Activated B cell treated with CpG ODN at 0.5 μM for 24 hours (primary cell): Measurements from ENCODE around the gene GPR143. TPM values are rescaled to one million over a fixed set of nuclear protein-coding genes. Genes with fewer than 3 reads are reported as not detected.

Source experiments
- ATAC-seq: fragments of 200-7000 bp; cut with Tn5 transposase; one replicate; pipeline ENCODE4 v1.10.0; 2021; ENCODE audit warnings: low read depth, mild to moderate bottlenecking, moderate library complexity
- CTCF ChIA-PET: fragments of 350-600 bp; sonication (Branson Sonifier 250); formaldehyde crosslinking; loops from one replicate; lab custom pipeline; 2021; ENCODE audit warnings: antibody characterized with exemption; lab: Charles Lee
- POLR2A ChIA-PET: fragments of 350-600 bp; sonication (Branson Sonifier 250); formaldehyde crosslinking; loops from one replicate; lab custom pipeline; 2021; ENCODE audit warnings: antibody characterized with exemption; lab: Charles Lee
- DNase-seq: peaks from one replicate; pipeline ENCODE4 v3.0.0; 2022
- H3K27ac Mint-ChIP-seq: one replicate; pipeline ENCODE4 v1.8.0; 2020; ENCODE audit warnings: mixed read lengths
- H3K27me3 Mint-ChIP-seq: one replicate; pipeline ENCODE4 v1.8.0; 2021; ENCODE audit warnings: mixed read lengths
- H3K36me3 Mint-ChIP-seq: one replicate; pipeline ENCODE4 v1.8.0; 2021; ENCODE audit warnings: low read depth, mixed read lengths
- H3K4me1 Mint-ChIP-seq: one replicate; pipeline ENCODE4 v1.8.0; 2021; ENCODE audit warnings: mixed read lengths
- H3K4me3 Mint-ChIP-seq: one replicate; pipeline ENCODE4 v1.8.0; 2020; ENCODE audit warnings: mild to moderate bottlenecking, mixed read lengths
- H3K9me3 Mint-ChIP-seq: one replicate; pipeline ENCODE4 v1.8.0; 2020; ENCODE audit warnings: mixed read lengths
- CTCF ChIP-seq: fragments of 200-600 bp; IDR thresholded peaks from one replicate; pipeline ENCODE4 v1.8.0; 2022; ENCODE audit warnings: antibody characterized with exemption, mild to moderate bottlenecking
- intact Hi-C: fragments of 100-400 bp; cut with micrococcal nuclease; formaldehyde crosslinking; loops from one replicate; pipeline ENCODE4 v1.15.1; 2024
- total RNA-seq: library from RNA; stranded (reverse); gene quantifications from 2 replicates; pipeline ENCODE4 v1.2.3, GENCODE V29; 2022

Gene GPR143
- total RNA-seq, 1 donor from 2014 or later: not detected

GRCh38 chrX:9728261-9728660, 37.4 kb downstream of the GPR143 start:
- Mint-ChIP-seq H3K4me3 (no peak overlapping the region), H3K27me3 (no peaks in the 10 kb centered on the region), H3K4me1 (no peaks in the 10 kb centered on the region), H3K36me3 (peaks cover 1% of the 10 kb centered on the region), H3K9me3 (peaks cover 9% of the 10 kb centered on the region), H3K27ac (no peak overlapping the region)
- no peak for ATAC-seq
- ChIA-PET POLR2A (no interaction called here), CTCF (no interaction called here)
- no peak for TF ChIP-seq CTCF
- no peak for DNase-seq
- intact Hi-C loops: no loop called here

- ChIA-PET CTCF (no interaction called here), POLR2A (no interaction called here)
- H3K36me3 Mint-ChIP-seq: peaks cover 29% of the 10 kb centered on the region
- intact Hi-C loops: no loop called here
- H3K27ac Mint-ChIP-seq: no peak overlapping the region
- no peak for TF ChIP-seq CTCF
- H3K27me3 Mint-ChIP-seq: no peaks in the 10 kb centered on the region
- no peaks in the 10 kb centered on the region for H3K4me1 Mint-ChIP-seq
- H3K4me3 Mint-ChIP-seq: no peak overlapping the region
- no peak for ATAC-seq
- H3K9me3 Mint-ChIP-seq: peaks cover 18% of the 10 kb centered on the region
- no peak for DNase-seq
Measured at GRCh38 chrX:9724711-9725110, 40.9 kb downstream of the GPR143 start.

GRCh38 chrX:9717376-9717775, 48.3 kb downstream of the GPR143 start:
- peaks cover 84% of the 10 kb centered on the region for H3K36me3 Mint-ChIP-seq

GRCh38 chrX:9710332-9710731, 55.3 kb downstream of the GPR143 start:
- peaks cover 12% of the 10 kb centered on the region for H3K4me1 Mint-ChIP-seq
- H3K9me3 Mint-ChIP-seq: no peaks in the 10 kb centered on the region
- ATAC-seq (no peak), DNase-seq (no peak)
- CTCF ChIA-PET: no interaction called here
- H3K27me3 Mint-ChIP-seq: no peaks in the 10 kb centered on the region
- peaks cover 55% of the 10 kb centered on the region for H3K36me3 Mint-ChIP-seq
- TF ChIP-seq CTCF: no peak
- H3K4me3 Mint-ChIP-seq: no peak overlapping the region
- POLR2A ChIA-PET: interaction anchor here (1.2 kb wide), 1 partner anchor 369 kb away, joined by 3 read pairs; no protein-coding TSS in a partner anchor
- H3K27ac Mint-ChIP-seq: no peak overlapping the region
- intact Hi-C loops: no loop called here

More at GRCh38 chrX:9717376-9717775, 48.3 kb downstream of the GPR143 start:
- DNase-seq (no peak), ATAC-seq (no peak)
- intact Hi-C loops: no loop called here
- CTCF ChIA-PET: no interaction called here
- Mint-ChIP-seq H3K4me3 (no peak overlapping the region), H3K9me3 (peaks cover 7% of the 10 kb centered on the region), H3K27me3 (no peaks in the 10 kb centered on the region), H3K4me1 (no peaks in the 10 kb centered on the region), H3K27ac (no peak overlapping the region)
- no peak for TF ChIP-seq CTCF
- POLR2A ChIA-PET: no interaction called here

- peaks cover 55% of the 10 kb centered on the region for H3K36me3 Mint-ChIP-seq
- no peaks in the 10 kb centered on the region for H3K27me3 Mint-ChIP-seq
- TF ChIP-seq CTCF: no peak
- H3K9me3 Mint-ChIP-seq: peaks cover 2% of the 10 kb centered on the region
- H3K4me1 Mint-ChIP-seq: peaks cover 12% of the 10 kb centered on the region
- no peak overlapping the region for H3K27ac Mint-ChIP-seq
- intact Hi-C loops: loop anchor here (1.0 to 2.0 kb wide), 9 partner anchors 32 to 960 kb away; no protein-coding TSS in a partner anchor
- POLR2A ChIA-PET: no interaction called here
- CTCF ChIA-PET: interaction anchor here (0.6 to 1.0 kb wide), 2 partner anchors 736 to 738 kb away, joined by 3 read pairs; no protein-coding TSS in a partner anchor
- ATAC-seq: peak; percentile 85
- peak; percentile 67 for DNase-seq
- no peak overlapping the region for H3K4me3 Mint-ChIP-seq
Measured at GRCh38 chrX:9708923-9709553, 56.6 kb downstream of the GPR143 start.
